ENCODE data around the gene URGCP.

DNA sequence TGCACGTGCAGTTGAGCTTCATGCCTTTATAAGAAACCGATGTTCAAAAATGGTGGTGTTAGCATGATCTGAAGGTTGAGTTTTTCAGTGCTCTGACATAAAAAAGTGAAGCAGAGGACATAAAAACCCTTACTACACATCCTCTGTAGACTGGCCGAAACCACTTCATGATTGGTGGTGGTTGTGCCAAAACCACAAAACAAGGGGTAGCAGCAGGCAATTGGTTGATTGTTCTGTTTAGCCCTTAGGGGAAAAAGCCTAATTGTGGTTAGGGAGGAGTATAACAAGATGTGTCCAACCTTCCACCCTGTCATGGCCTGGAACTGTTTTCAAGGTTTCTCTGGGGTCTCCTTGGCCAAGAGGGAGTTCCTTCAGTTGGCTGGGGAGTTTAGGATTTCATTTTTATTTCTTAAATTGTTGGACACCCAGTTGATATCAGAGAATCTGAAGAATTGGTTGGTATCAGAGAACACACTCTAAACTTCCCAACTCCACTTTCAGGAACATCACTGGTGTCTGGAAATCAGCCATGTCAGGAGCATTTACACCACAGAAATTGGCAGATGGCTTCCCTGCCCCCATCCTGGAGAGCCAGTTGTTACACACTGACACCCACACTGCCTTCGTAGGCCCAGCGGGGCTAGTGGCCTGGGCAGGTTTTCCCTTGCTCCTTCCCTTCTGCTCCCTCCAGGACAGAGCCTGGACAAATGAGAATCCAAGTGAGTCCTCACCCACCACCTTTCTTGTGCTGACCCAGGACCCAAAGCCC is 55.9 kb downstream of the URGCP start:
- TF ChIP-seq EZH2 (IDR thresholded peaks at IDR 0.05; ENCODE audit: low read depth, unreplicated experiment) = no peak
- no peak for TF ChIP-seq POLR2AphosphoS5 (IDR thresholded peaks at IDR 0.05; ENCODE audit: low read depth)
- TF ChIP-seq, protein P1, sequence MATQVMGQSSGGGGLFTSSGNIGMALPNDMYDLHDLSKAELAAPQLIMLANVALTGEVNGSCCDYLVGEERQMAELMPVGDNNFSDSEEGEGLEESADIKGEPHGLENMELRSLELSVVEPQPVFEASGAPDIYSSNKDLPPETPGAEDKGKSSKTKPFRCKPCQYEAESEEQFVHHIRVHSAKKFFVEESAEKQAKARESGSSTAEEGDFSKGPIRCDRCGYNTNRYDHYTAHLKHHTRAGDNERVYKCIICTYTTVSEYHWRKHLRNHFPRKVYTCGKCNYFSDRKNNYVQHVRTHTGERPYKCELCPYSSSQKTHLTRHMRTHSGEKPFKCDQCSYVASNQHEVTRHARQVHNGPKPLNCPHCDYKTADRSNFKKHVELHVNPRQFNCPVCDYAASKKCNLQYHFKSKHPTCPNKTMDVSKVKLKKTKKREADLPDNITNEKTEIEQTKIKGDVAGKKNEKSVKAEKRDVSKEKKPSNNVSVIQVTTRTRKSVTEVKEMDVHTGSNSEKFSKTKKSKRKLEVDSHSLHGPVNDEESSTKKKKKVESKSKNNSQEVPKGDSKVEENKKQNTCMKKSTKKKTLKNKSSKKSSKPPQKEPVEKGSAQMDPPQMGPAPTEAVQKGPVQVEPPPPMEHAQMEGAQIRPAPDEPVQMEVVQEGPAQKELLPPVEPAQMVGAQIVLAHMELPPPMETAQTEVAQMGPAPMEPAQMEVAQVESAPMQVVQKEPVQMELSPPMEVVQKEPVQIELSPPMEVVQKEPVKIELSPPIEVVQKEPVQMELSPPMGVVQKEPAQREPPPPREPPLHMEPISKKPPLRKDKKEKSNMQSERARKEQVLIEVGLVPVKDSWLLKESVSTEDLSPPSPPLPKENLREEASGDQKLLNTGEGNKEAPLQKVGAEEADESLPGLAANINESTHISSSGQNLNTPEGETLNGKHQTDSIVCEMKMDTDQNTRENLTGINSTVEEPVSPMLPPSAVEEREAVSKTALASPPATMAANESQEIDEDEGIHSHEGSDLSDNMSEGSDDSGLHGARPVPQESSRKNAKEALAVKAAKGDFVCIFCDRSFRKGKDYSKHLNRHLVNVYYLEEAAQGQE (IDR thresholded peaks at IDR 0.05; ENCODE audit: unreplicated experiment) = no peak
- no peak for TF ChIP-seq EZH2phosphoT487 (IDR thresholded peaks at IDR 0.05; ENCODE audit: unreplicated experiment)

Measured in GM23338 (cell line).